HG03432 (cell line): ENCODE measurements around the gene MYBL2.

Source experiments
- ATAC-seq: cut with Tn5 transposase; IDR thresholded peaks from one replicate; pipeline ENCODE4 v1.9.1; 2021; ENCODE audit warnings: mild to moderate bottlenecking, moderate library complexity; ENCODE audit not compliant: unreplicated experiment

Gene MYBL2

DNA sequence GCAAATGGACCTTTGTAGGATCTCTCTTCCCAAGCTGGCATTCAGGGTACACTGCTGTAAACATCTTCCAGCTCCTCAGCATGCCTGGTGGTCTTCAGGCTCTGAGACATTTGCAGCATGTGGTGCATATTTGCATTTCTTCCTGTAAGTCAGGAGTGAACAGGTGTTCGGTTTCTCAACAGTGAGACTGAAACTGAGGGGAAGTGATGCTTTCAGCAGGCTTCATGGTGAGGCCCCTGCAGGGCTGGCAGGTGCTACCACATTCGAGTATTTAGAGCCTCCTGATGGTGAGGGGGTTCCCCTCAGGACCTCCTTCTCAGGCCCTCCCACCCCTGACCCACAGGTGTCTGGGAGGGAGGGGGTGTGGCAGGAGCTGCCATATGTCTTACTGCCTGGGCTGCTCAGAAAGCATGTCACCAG lies 15.1 kb downstream of the MYBL2 start:
- peak; percentile 89 for ATAC-seq

DNA sequence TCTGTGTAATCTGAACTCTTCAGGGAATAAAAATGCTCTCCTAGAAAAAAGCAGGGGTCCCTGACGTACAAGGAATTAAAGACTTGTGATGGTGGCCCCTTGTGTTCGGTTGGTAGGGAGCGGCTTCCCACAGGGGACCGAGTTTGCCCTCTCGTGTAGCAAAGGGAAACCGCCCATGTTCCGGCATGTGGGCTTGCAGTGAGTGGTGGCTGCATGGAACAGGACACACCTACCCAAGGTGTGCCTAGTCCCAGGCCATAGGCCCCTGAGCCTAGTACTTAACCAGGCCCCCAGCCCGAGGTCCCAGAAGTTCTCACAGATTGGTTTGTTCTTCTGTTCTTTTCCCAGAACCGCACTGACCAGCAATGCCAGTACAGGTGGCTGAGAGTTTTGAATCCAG lies 15.5 kb downstream of the MYBL2 start:
- ATAC-seq, result peak; percentile 41

DNA sequence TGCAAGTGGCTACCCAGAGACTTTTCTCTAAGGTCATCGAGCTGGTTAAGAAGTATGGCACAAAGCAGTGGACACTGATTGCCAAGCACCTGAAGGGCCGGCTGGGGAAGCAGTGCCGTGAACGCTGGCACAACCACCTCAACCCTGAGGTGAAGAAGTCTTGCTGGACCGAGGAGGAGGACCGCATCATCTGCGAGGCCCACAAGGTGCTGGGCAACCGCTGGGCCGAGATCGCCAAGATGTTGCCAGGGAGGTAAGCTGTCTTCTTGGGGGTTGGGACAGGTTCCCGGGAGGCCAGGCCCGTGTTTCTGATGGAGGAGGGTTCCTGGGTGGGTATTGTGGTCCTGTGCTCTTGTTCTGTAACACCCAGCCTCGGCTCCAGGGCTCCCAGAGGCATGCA lies 19.9 kb downstream of the MYBL2 start:
- ATAC-seq, result no peak

DNA sequence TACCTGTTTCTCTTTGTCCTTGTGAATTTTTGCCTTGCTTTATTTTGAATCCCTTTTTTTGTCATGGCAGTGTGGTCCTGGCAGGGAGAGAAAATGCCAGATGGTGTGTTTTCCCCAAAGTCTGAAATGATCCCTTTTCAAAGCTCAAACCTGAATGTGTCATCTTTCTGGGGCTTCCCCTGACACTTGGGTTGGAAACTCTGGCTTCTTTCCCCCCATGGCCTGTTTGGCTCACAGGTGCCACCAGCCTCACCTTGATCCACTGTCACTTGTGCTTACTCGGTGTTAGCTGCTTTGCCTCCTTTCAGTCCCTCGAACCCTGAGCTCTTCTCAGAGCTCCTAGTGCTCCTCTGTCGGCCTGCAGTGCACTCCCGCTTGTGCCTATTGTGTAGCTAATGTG lies 22.3 kb downstream of the MYBL2 start:
- no peak for ATAC-seq

- no peak for ATAC-seq
Measured at GRCh38 chr20:43690943-43691598, 24.2 kb downstream of the MYBL2 start.

DNA sequence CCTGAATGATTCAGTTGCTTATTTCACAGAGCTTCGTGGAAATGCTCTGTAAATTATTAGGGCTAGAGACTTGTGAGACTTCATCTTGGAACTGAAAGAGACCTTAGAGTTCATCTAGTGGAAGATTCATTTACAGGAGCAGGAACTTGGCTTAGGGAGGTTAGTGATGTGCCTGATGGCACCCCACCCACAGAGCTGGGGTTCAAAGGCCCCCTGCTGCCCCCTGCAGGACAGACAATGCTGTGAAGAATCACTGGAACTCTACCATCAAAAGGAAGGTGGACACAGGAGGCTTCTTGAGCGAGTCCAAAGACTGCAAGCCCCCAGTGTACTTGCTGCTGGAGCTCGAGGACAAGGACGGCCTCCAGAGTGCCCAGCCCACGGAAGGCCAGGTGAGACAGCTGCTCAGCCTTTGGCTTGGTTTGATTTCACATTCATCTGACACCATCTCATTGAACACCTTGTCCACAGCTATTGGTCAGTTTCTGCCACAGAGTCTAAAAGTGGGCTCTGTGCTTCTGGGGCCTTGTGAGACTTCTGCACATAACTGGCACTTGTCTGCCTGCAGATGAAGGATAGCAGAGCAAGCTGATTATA lies 25.1 kb downstream of the MYBL2 start:
- ATAC-seq, result no peak

DNA sequence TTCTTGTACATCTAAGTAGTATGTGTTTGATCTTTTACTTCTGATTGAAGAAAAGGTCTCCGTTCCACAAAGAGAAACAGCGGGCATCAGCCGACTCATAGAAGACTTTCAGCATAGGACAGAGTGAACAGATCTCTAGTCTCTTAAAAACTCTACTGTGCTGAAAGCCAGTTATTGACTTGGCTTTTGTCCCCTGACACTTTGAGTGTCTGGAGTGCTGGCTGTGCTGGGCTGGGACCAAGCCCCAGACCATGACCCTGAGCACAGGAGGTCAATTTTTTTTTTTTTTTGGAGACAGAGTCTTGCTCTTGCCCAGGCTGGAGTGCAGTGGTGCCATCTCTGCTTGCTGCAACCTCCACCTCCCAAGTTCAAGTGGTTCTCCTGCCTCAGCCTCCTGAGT lies 27.8 kb downstream of the MYBL2 start:
- ATAC-seq, result no peak

GRCh38 chr20:43695571-43695970 lies 28.7 kb downstream of the MYBL2 start:
- no peak for ATAC-seq

GRCh38 chr20:43699941-43700565 lies 33.1 kb downstream of the MYBL2 start:
- no peak for ATAC-seq

DNA sequence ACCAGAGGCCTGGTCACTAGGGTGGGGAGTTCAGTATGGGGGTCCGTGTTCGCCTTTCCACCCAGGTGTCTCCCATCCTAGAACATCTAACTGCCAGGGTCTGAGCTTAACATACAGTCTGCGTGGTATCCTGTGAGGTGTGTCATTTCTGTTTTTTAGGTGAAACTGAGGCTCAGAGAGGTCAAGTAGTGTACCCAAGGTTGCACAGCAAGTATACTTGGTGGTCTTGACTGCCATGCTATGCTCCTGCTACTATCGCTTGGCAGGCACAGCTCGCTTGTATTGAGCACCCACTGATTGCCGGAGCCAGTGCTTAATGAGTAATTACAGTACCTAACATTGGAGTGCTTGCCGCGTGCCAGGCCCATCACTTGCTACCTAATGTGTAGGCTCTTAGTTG lies 33.7 kb downstream of the MYBL2 start:
- ATAC-seq, result no peak

- no peak for ATAC-seq
Measured at GRCh38 chr20:43702502-43702901, 35.6 kb downstream of the MYBL2 start.

GRCh38 chr20:43710370-43711044 lies 43.6 kb downstream of the MYBL2 start:
- peak; percentile 58 for ATAC-seq

DNA sequence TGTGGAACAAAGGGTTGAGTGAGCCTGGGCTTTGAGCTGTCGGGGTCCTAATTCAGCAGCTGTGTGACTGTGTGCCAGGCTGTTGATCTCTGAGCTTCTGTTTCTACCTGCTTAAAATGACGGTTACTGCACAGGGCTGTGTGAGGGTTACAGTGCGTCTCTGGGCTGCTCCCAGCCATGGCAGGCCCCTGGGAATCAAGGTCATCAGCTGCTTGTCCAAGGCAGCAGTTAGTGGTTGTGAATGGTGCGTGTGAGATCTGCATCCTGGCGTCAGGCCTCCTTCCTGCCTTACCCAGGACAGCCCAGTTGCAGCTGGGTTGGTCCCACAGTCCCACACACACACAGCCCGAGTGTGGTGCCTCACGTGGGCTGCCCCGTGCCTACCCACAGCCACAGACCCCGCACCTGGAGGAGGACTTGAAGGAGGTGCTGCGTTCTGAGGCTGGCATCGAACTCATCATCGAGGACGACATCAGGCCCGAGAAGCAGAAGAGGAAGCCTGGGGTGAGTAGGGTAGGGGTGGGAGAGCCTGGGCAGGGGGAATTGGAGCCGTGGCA lies 44.3 kb downstream of the MYBL2 start:
- peak; percentile 18 for ATAC-seq

GRCh38 chr20:43715044-43715443 lies 48.1 kb downstream of the MYBL2 start:
- ATAC-seq, result no peak

- ATAC-seq, result no peak
Measured at GRCh38 chr20:43715511-43715910, 48.6 kb downstream of the MYBL2 start.

DNA sequence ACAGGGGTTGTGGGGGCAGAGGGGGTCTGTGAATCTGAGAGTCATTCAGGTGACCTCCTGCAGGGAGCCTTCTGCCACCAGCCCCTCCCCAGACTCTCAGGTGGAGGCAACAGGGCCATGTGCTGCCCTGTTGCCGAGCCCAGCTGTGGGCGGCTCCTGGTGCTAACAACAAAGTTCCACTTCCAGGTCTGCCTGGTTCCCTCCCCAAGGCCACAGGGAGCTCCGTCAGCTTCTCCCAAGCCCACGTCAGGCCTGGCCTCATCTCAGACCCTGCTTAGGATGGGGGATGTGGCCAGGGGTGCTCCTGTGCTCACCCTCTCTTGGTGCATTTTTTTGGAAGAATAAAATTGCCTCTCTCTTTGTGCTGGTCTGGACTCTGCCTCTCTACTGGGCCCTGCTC lies 49.2 kb downstream of the MYBL2 start:
- no peak for ATAC-seq

- ATAC-seq, result no peak
Measured at GRCh38 chr20:43716757-43717615, 50.1 kb downstream of the MYBL2 start.

GRCh38 chr20:43717616-43717995 lies 50.7 kb downstream of the MYBL2 start:
- ATAC-seq, result no peak

DNA sequence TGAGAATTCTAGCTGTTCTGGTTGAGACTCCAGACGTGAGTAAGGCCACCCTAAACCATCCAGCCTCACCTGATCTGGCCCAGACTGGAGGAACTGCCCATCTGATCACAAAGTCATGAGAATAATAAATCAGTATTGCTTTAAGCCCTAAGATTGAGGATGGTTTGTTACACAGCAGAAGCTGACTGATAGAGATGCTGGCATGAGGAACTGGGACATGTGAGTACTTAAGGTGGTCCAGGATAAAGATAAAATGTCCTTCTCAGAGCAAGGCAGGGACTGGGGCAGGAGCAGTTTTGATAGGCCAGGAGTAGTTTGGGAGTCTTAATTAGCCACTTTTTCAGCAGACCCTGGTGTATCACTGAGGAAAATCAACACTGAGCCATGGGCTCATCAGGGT lies 53.1 kb downstream of the MYBL2 start:
- ATAC-seq, result no peak

DNA sequence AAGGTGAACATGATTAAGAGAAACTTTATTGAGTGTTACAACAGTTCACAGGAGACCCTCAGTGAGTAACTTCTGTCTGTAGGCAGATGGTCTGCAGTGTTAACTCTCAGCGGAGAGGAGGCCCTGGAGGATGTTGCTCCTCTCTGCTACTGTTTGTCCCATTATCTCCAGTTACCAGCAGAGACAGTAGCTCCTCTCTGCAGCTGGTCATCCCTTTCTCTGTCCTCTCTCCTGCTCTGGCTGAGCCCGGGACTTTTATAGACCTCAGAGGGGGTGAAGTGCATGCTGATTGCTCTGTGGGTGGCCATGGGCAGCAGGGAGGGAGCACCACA lies 54.1 kb downstream of the MYBL2 start:
- ATAC-seq, result no peak
